K562 (cell line): Measurements from ENCODE around the gene GAB1. TPM values are rescaled to one million over a fixed set of nuclear protein-coding genes. Genes with fewer than 3 reads are reported as not detected.

Source experiments
- ATAC-seq: fragments of 200-7000 bp; cut with Tn5 transposase; 3 replicates; pipeline ENCODE4 v1.9.1; 2020; ENCODE audit warnings: moderate library complexity
- BruUV-seq: library from RNA; stranded (reverse); fragments of 400-500 nt; replicated peaks from 2 replicates; lab custom pipeline; 2021; lab: Mats Ljungman, UMichigan
- CTCF ChIA-PET: fragments of 300-600 bp; formaldehyde crosslinking; extraction: SDS; loops from one replicate; lab custom pipeline; 2021; ENCODE audit warnings: low intra/inter-chr PET ratio; lab: Yijun Ruan, JAX
- POLR2A ChIA-PET: fragments of 300-600, 350-650 bp; sonication (Branson Sonifier 250); formaldehyde crosslinking; extraction: SDS; loops from one replicate; lab custom pipeline; 2021; ENCODE audit warnings: antibody characterized with exemption, inconsistent platforms; lab: Yijun Ruan, JAX
- DNase-seq, 4 experiments: peaks; one replicate each; pipeline versions ENCODE4 v3.0.0 to v3.0.0-alpha.2; 2011 to 2018; ENCODE audit warnings: low spot score in 3 of 4, mixed read lengths in 3 of 4; ENCODE audit errors: extremely low read depth in 1 of 4
- FAIRE-seq: peaks from 2 replicates; lab custom pipeline; 2011; peaks lifted over from hg19 to GRCh38; lab: Jason Lieb, UNC
- H2AFZ ChIP-seq: 2 replicates; pipeline ENCODE4 v1.6.0; 2011; ENCODE audit warnings: low read depth, low read length, control low read depth, inconsistent platforms
- H3K27ac ChIP-seq: fragments of 200-600 bp; 3 replicates; pipeline ENCODE4 v1.8.0; 2011; ENCODE audit warnings: low read depth, mild to moderate bottlenecking, control low read depth, inconsistent platforms, low read length, moderate library complexity, mixed read lengths; ENCODE audit errors: extremely low read depth
- H3K27me3 ChIP-seq, 2 experiments: fragments of 300-600 bp in 1 of 2; 2 replicates in 1 of 2; 3 replicates in 1 of 2; pipeline versions ENCODE4 v1.6.0 to v1.8.0; 2011; ENCODE audit warnings: inconsistent platforms in 2 of 2, low read length in 2 of 2, mild to moderate bottlenecking in 1 of 2, mixed read lengths in 1 of 2, moderate library complexity in 1 of 2; ENCODE audit not compliant: control insufficient read depth in 2 of 2, insufficient read depth in 2 of 2
- H3K36me3 ChIP-seq: fragments of 300-600 bp; 3 replicates; pipeline ENCODE4 v1.8.0; 2011; ENCODE audit warnings: mild to moderate bottlenecking, low read length, inconsistent platforms; ENCODE audit not compliant: control insufficient read depth, insufficient read depth
- H3K4me1 ChIP-seq, 2 experiments: fragments of 200-600 bp in 1 of 2; replicated peaks in 1 of 2; 2 replicates in 1 of 2; 3 replicates in 1 of 2; pipeline versions ENCODE4 v1.5.1 to v1.8.0; 2011; ENCODE audit warnings: inconsistent platforms in 2 of 2, low read length in 2 of 2, mild to moderate bottlenecking in 1 of 2, mixed read lengths in 1 of 2, moderate library complexity in 1 of 2; ENCODE audit not compliant: control insufficient read depth in 2 of 2, insufficient read depth in 2 of 2
- H3K4me2 ChIP-seq: 2 replicates; pipeline ENCODE4 v1.6.1; 2011; ENCODE audit warnings: low read length, control low read depth, inconsistent platforms, mixed read lengths; ENCODE audit not compliant: insufficient read depth
- H3K4me3 ChIP-seq: fragments of 200-600 bp; sonication (generic), shearing (Covaris generic); 2 replicates; pipeline ENCODE4 v1.5.1; 2016; ENCODE audit warnings: control low read depth, inconsistent platforms
- H3K79me2 ChIP-seq: fragments of 200-600 bp; 3 replicates; pipeline ENCODE4 v1.8.0; 2011; ENCODE audit warnings: low read length, inconsistent platforms; ENCODE audit not compliant: control insufficient read depth, insufficient read depth
- H3K9ac ChIP-seq, 2 experiments: 2 replicates each; pipeline versions ENCODE4 v1.6.0 to v1.6.1; 2011; ENCODE audit warnings: low read depth in 2 of 2, low read length in 2 of 2, control low read depth in 1 of 2, inconsistent platforms in 1 of 2, mild to moderate bottlenecking in 1 of 2, mixed read lengths in 1 of 2; ENCODE audit not compliant: insufficient read depth in 1 of 2
- H3K9me1 ChIP-seq: one replicate; pipeline ENCODE4 v1.6.0; 2011; ENCODE audit warnings: inconsistent platforms, mild to moderate bottlenecking, low read length, moderate library complexity; ENCODE audit not compliant: control insufficient read depth, insufficient read depth
- H3K9me3 ChIP-seq: replicated peaks from 2 replicates; pipeline ENCODE4 v1.5.1; 2011; ENCODE audit warnings: low read depth, low read length, inconsistent platforms; ENCODE audit not compliant: control insufficient read depth, insufficient read depth
- H4K20me1 ChIP-seq: replicated peaks from 2 replicates; pipeline ENCODE4 v1.6.1; 2011; ENCODE audit warnings: low read length, inconsistent platforms, mixed read lengths; ENCODE audit not compliant: control insufficient read depth, insufficient read depth
- DPF2 ChIP-seq: fragments of 450-650 bp; IDR thresholded peaks from 2 replicates; pipeline ENCODE4 v1.6.1; 2016
- MYBL2 ChIP-seq, 2 experiments: fragments of 450-650 bp in 1 of 2; sonication (generic) in 1 of 2; formaldehyde crosslinking in 1 of 2; IDR thresholded peaks; 2 replicates each; pipeline versions ENCODE4 v1.6.1 to v1.8.1; 2017 to 2022; ENCODE audit warnings: borderline replicate concordance in 1 of 2, inconsistent platforms in 1 of 2, low read depth in 1 of 2, mild to moderate bottlenecking in 1 of 2, missing genetic modification reagents in 1 of 2, moderate library complexity in 1 of 2
- NFXL1 ChIP-seq: fragments of 450-650 bp; formaldehyde crosslinking; IDR thresholded peaks from 2 replicates; pipeline ENCODE4 v1.4.0; 2021; ENCODE audit warnings: mild to moderate bottlenecking
- NR2C1 ChIP-seq, 2 experiments: fragments of 450-650 bp; IDR thresholded peaks; 2 replicates each; pipeline ENCODE4 v1.6.1; 2017; ENCODE audit warnings: mild to moderate bottlenecking in 2 of 2, antibody characterized with exemption in 1 of 2, inconsistent platforms in 1 of 2, missing compliant biosample characterization in 1 of 2, missing genetic modification characterization in 1 of 2
- PML ChIP-seq: IDR thresholded peaks from 2 replicates; pipeline ENCODE4 v1.6.1; 2012; ENCODE audit warnings: low read length, inconsistent platforms
- PREB ChIP-seq: sonication (generic); formaldehyde crosslinking; IDR thresholded peaks from 2 replicates; pipeline ENCODE4 v1.8.1; 2023; ENCODE audit warnings: mild to moderate bottlenecking, missing genetic modification reagents
- RERE ChIP-seq: sonication (generic); formaldehyde crosslinking; IDR thresholded peaks from 2 replicates; pipeline ENCODE4 v1.8.0; 2023; ENCODE audit warnings: missing genetic modification reagents, mild to moderate bottlenecking, borderline replicate concordance
- ZNF324 ChIP-seq: fragments of 250-450 bp; sonication (Bioruptor Pico); IDR thresholded peaks from 2 replicates; pipeline ENCODE4 v1.4.0; 2020; ENCODE audit warnings: mild to moderate bottlenecking
- WGBS: fragments of 100-300 bp; shearing (Covaris generic); methylation state at CpG from one replicate; pipeline ENCODE4 v1.1.6; 2016; ENCODE audit warnings: low coverage, mixed read lengths; ENCODE audit not compliant: insufficient coverage; ENCODE audit errors: missing lambda C conversion rate; 5-methylcytosine and 5-hydroxymethylcytosine counted together
- in situ Hi-C: fragments of 300-500 bp; cut with MboI; formaldehyde crosslinking; loops from 4 replicates; pipeline ENCODE4 v1.15.0; 2018; ENCODE audit warnings: inconsistent platforms, mixed read lengths
- intact Hi-C: fragments of 100-400 bp; cut with micrococcal nuclease; formaldehyde crosslinking; loops from 2 replicates; pipeline ENCODE4 v1.14.2; 2022
- polyA plus RNA-seq, 8 experiments: library from polyadenylated mRNA; depleted of rRNA in 4 of 8; stranded (reverse) in 5 of 8; unstranded in 3 of 8; fragments of >200 nt; fragmentation: Nextera tagmentation in 2 of 8; fragmentation: Illumina TruSeq in 1 of 8; extraction: Ambion mirVana in 2 of 8; extraction: Trizol in 1 of 8; gene quantifications; 2 replicates each; pipeline versions ENCODE4 v1.2.1 to v1.2.3, GENCODE V29; 2011 to 2014; ENCODE audit warnings: inconsistent platforms in 1 of 8, missing spikeins in 1 of 8
- total RNA-seq, 7 experiments: library from RNA; depleted of rRNA in 6 of 7; stranded (reverse); fragments of >200 nt in 6 of 7; fragmentation: Illumina TruSeq in 2 of 7; extraction: Trizol in 2 of 7; gene quantifications; 2 replicates each; pipeline versions ENCODE4 v1.2.1 to v1.2.3, GENCODE V29; 2011 to 2021; ENCODE audit warnings: low replicate concordance in 1 of 7

The GAB1 gene
- total and polyA plus RNA-seq, 9 of the 15 experiments (the other 6 are each of a cell fraction or from before 2014, with no cell fraction given) = 1.3 to 14.6 (median 7.5) TPM

- BruUV-seq = no TSS peak
- H2AFZ ChIP-seq = no peak overlapping the region
- no peak overlapping the region for H3K4me2 ChIP-seq
- H3K9ac ChIP-seq = no peak overlapping the region
- no peak overlapping the region for H3K4me3 ChIP-seq
- no peaks in the 10 kb centered on the region for H3K9me3 ChIP-seq
- H3K27me3 ChIP-seq = peaks cover 0 to 12% of the 10 kb centered on the region in 2 experiments; a peak in 3 of 5 replicates
- FAIRE-seq (no peak), ATAC-seq (no peak), DNase-seq (no peak)
- WGBS = 0% methylated on average over 1 of the region's 1 CpG
- ChIA-PET POLR2A (interaction anchor here (0.7 kb wide), 1 partner anchor 10 kb away, joined by 3 read pairs; no protein-coding TSS in a partner anchor), CTCF (no interaction called here)
- H4K20me1 ChIP-seq = no peaks in the 10 kb centered on the region
- TF ChIP-seq PREB (CRISPR knock-in tag) (no peak), MYBL2 (IDR thresholded peaks at IDR 0.05; ENCODE audit: low read depth) (no peak), MYBL2 (CRISPR knock-in tag; IDR thresholded peaks at IDR 0.05; ENCODE audit: borderline replicate concordance) (no peak), RERE (CRISPR knock-in tag) (no peak), DPF2 (no peak), NFXL1 (CRISPR knock-in tag) (no peak), PML (no peak), NR2C1 (IDR thresholded peaks at IDR 0.05) (no peak), NR2C1 (tag; IDR thresholded peaks at IDR 0.05) (no peak), ZNF324 (no peak)
- no peak overlapping the region for H3K27ac ChIP-seq
- no peaks in the 10 kb centered on the region for H3K79me2 ChIP-seq
- no peaks in the 10 kb centered on the region for H3K9me1 ChIP-seq
- in situ Hi-C loops (no loop called here), intact Hi-C loops (no loop called here)
- H3K4me1 ChIP-seq = no peaks in the 10 kb centered on the region
- no peaks in the 10 kb centered on the region for H3K36me3 ChIP-seq
Observed at GRCh38 chr4:143307531-143307930, 29.1 kb upstream of the GAB1 start.
